Thyroid gland (tissue), 4 donors: ENCODE data around the gene FBXL20. TPM values are rescaled to one million over a fixed set of nuclear protein-coding genes. Genes with fewer than 3 reads are reported as not detected.

Experiments used
- DNase-seq, 2 donors: peaks; one replicate each; pipeline ENCODE4 v3.0.0-alpha.2; 2019
- H3K27ac ChIP-seq, 3 donors: fragments of 200-600 bp; sonication (generic); 1 replicate in 2 of 3; 2 replicates in 1 of 3; pipeline ENCODE4 v1.5.1; 2016 to 2019; ENCODE audit warnings: mild to moderate bottlenecking in 1 of 3, moderate library complexity in 1 of 3
- H3K27me3 ChIP-seq: fragments of 200-600 bp; sonication (generic); one replicate; pipeline ENCODE4 v1.5.1; 2019
- H3K36me3 ChIP-seq, 2 donors: fragments of 200-600 bp; sonication (generic); one replicate each; pipeline ENCODE4 v1.5.1; 2016 to 2019
- H3K4me1 ChIP-seq, 2 donors: fragments of 200-600 bp; sonication (generic); one replicate each; pipeline ENCODE4 v1.5.1; 2017 to 2019
- H3K4me3 ChIP-seq, 3 donors: fragments of 200-600 bp; sonication (generic); replicated peaks in 1 of 3; 1 replicate in 2 of 3; 2 replicates in 1 of 3; pipeline ENCODE4 v1.5.1; 2016; ENCODE audit warnings: mild to moderate bottlenecking in 1 of 3
- H3K9me3 ChIP-seq: fragments of 200-600 bp; sonication (generic); one replicate; pipeline ENCODE4 v1.5.1; 2017
- POLR2A ChIP-seq, 2 donors: fragments of 450-650 bp; IDR thresholded peaks; one replicate each; pipeline ENCODE4 v1.6.1; 2017; ENCODE audit warnings: antibody characterized with exemption in 2 of 2, mild to moderate bottlenecking in 2 of 2, moderate library complexity in 1 of 2
- WGBS, 2 donors: methylation state at CpG; one replicate each; pipeline ENCODE4 v1.1.5; 2017; 5-methylcytosine and 5-hydroxymethylcytosine counted together
- intact Hi-C: fragments of 100-400 bp; cut with DNase I; formaldehyde crosslinking; loops from one replicate; pipeline ENCODE4 v1.15.1; 2023
- total RNA-seq, 4 donors: library from RNA; depleted of rRNA; stranded (reverse); fragments of >200 nt; gene quantifications; one replicate each; pipeline ENCODE4 v1.2.3, GENCODE V29; 2016
- TF ChIP-seq, protein P1 (sequence below), 6 experiments: fragments of 200-600 bp in 3 of 6; fragments of 450-650 bp in 3 of 6; sonication (generic) in 3 of 6; IDR thresholded peaks; one replicate each; pipeline ENCODE4 v1.5.1; 2016 to 2019; ENCODE audit warnings: antibody characterized with exemption in 6 of 6, mild to moderate bottlenecking in 2 of 6, inconsistent platforms in 1 of 6, moderate library complexity in 1 of 6

The FBXL20 gene
- total RNA-seq, 4 donors from 2014 or later, result 17.2 to 27.7 (median 22.2) TPM

- peaks cover 7 to 8% of the 10 kb centered on the region in 2 donors for H3K36me3 ChIP-seq
- WGBS, 2 donors, result 4 to 25% methylated on average over 2 to 29 of the region's 39 CpGs
- peak in 1 of 2 donors; percentile 43 for TF ChIP-seq POLR2A (IDR thresholded peaks at IDR 0.05)
- TF ChIP-seq, protein P1, sequence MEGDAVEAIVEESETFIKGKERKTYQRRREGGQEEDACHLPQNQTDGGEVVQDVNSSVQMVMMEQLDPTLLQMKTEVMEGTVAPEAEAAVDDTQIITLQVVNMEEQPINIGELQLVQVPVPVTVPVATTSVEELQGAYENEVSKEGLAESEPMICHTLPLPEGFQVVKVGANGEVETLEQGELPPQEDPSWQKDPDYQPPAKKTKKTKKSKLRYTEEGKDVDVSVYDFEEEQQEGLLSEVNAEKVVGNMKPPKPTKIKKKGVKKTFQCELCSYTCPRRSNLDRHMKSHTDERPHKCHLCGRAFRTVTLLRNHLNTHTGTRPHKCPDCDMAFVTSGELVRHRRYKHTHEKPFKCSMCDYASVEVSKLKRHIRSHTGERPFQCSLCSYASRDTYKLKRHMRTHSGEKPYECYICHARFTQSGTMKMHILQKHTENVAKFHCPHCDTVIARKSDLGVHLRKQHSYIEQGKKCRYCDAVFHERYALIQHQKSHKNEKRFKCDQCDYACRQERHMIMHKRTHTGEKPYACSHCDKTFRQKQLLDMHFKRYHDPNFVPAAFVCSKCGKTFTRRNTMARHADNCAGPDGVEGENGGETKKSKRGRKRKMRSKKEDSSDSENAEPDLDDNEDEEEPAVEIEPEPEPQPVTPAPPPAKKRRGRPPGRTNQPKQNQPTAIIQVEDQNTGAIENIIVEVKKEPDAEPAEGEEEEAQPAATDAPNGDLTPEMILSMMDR (IDR thresholded peaks at IDR 0.05), result no peak
- peak; percentile 83 to 85 for DNase-seq
- H3K4me3 ChIP-seq, result peak overlapping the region in 1 of 3 donors; percentile 31
- peak overlapping the region in 2 of 3 donors; percentile 5 to 58 for H3K27ac ChIP-seq
- intact Hi-C loops, result loop anchor here (5.0 kb wide), 1 partner anchor 33 kb away; no protein-coding TSS in a partner anchor
- no peaks in the 10 kb centered on the region for H3K9me3 ChIP-seq
- H3K27me3 ChIP-seq, result no peaks in the 10 kb centered on the region
- H3K4me1 ChIP-seq, result peaks cover 29 to 52% of the 10 kb centered on the region in 2 donors
These were observed 191.9 kb downstream of the FBXL20 start for GRCh38 chr17:39209317-39210092.

GRCh38 chr17:39208893-39209292, 192.5 kb downstream of the FBXL20 start:
- 32 to 41% methylated on average over 7 to 8 of the region's 8 CpGs for WGBS, 2 donors
- Histone ChIP-seq H3K27ac (peak overlapping the region in 2 of 3 donors; percentile 12 to 58), H3K9me3 (no peaks in the 10 kb centered on the region), H3K27me3 (no peaks in the 10 kb centered on the region), H3K36me3 (peaks cover 14% of the 10 kb centered on the region in 2 donors), H3K4me1 (peaks cover 29 to 52% of the 10 kb centered on the region in 2 donors), H3K4me3 (no peak overlapping the region)
- no peak for TF ChIP-seq POLR2A (IDR thresholded peaks at IDR 0.05)
- intact Hi-C loops, result loop anchor here (5.0 kb wide), 1 partner anchor 33 kb away; no protein-coding TSS in a partner anchor
- peak; percentile 86 to 87 for DNase-seq

DNA sequence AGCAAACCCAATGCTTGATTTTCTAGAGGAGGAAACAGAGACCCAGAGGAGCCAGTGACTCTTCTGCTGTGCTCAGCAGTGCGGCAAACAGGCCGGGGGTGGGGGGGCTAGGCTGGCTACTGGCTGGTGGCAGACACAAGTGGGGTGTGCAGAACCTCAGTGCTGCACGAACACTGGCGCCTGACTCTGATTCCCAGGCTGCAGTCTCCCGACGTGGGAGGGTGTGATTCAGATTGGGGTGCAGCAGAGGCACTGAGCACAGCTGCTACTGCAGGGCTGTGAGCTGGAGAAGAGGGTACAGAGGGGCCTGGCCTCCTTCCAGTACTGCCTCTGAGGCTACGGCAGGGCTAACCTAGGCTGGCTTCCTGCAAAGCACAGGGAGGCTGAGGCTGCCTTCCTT, 193.3 kb downstream of the FBXL20 start:
- 42 to 48% methylated on average over 5 to 6 of the region's 7 CpGs for WGBS, 2 donors
- no peaks in the 10 kb centered on the region for H3K27me3 ChIP-seq
- H3K4me1 ChIP-seq, result peaks cover 29 to 49% of the 10 kb centered on the region in 2 donors
- peaks cover 21% of the 10 kb centered on the region in 2 donors for H3K36me3 ChIP-seq
- TF ChIP-seq, protein P1 (IDR thresholded peaks at IDR 0.05), result no peak
- TF ChIP-seq POLR2A (IDR thresholded peaks at IDR 0.05), result no peak
- H3K9me3 ChIP-seq, result no peaks in the 10 kb centered on the region
- H3K4me3 ChIP-seq, result no peak overlapping the region
- intact Hi-C loops, result loop anchor here (5.0 kb wide), 1 partner anchor 34 kb away; no protein-coding TSS in a partner anchor
- peak overlapping the region in 1 of 3 donors; percentile 58 for H3K27ac ChIP-seq
- DNase-seq, result peak; percentile 36 to 41

DNA sequence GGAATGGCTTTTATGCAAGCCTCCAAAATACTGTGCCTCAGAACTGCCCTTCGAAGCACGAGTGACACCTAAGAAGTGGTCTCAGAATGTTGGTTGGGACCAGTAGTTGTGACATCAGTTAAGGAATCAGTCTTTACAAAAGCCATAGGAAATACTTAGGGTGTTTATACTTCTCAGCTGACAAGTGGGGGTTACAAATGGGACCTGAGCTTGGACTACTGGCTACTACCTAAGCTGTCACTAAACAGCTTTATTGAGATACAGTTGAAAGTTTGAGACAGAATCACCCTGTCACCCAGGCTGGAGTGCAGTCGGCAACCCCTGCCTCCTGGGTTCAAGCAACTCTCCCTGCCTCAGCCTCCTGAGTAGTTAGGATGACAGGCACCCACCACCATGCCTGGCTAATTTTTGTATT, 196.3 kb downstream of the FBXL20 start:
- peaks cover 38 to 41% of the 10 kb centered on the region in 2 donors for H3K36me3 ChIP-seq
- no peak overlapping the region for H3K27ac ChIP-seq
- WGBS, 2 donors, result 87 to 89% methylated on average over 3 of the region's 3 CpGs
- intact Hi-C loops, result loop anchor here (5.0 kb wide), 1 partner anchor 37 kb away; no protein-coding TSS in a partner anchor
- no peak overlapping the region for H3K4me3 ChIP-seq
- TF ChIP-seq POLR2A (IDR thresholded peaks at IDR 0.05), result no peak
- TF ChIP-seq, protein P1 (IDR thresholded peaks at IDR 0.05), result no peak
- H3K9me3 ChIP-seq, result no peaks in the 10 kb centered on the region
- H3K4me1 ChIP-seq, result peaks cover 28 to 46% of the 10 kb centered on the region in 2 donors
- no peaks in the 10 kb centered on the region for H3K27me3 ChIP-seq
- no peak for DNase-seq

- Histone ChIP-seq H3K27ac (no peak overlapping the region), H3K4me1 (peaks cover 24 to 41% of the 10 kb centered on the region in 2 donors), H3K4me3 (no peak overlapping the region), H3K9me3 (no peaks in the 10 kb centered on the region), H3K36me3 (peaks cover 38 to 41% of the 10 kb centered on the region in 2 donors), H3K27me3 (no peaks in the 10 kb centered on the region)
- intact Hi-C loops, result no loop called here
- DNase-seq, result no peak
- TF ChIP-seq, protein P1 (IDR thresholded peaks at IDR 0.05), result no peak
- no peak for TF ChIP-seq POLR2A (IDR thresholded peaks at IDR 0.05)
- 88 to 93% methylated on average over 8 of the region's 8 CpGs for WGBS, 2 donors
These were observed 197.2 kb downstream of the FBXL20 start for GRCh38 chr17:39204245-39204644.

Other genes with a start within 250 kb of the FBXL20 start
- gene PLXDC1, start 250.0 kb downstream of the FBXL20 start, total RNA-seq, result 10 to 100 TPM in 1 of 4 donors, 1 to 10 TPM in 3; 1.8 to 13.4 (median 6.4) TPM
- gene ARL5C, start 235.5 kb downstream of the FBXL20 start, total RNA-seq, result not detected
- gene CACNB1, start 204.0 kb downstream of the FBXL20 start, total RNA-seq, result 10 to 100 TPM in 1 of 4 donors, 1 to 10 TPM in 3; 5.8 to 10.1 (median 7.8) TPM
- gene RPL19, start 201.3 kb downstream of the FBXL20 start, total RNA-seq, result 1,000 to 10,000 TPM; 2,008 to 3,549 (median 2,319) TPM
- gene STAC2, start 175.7 kb downstream of the FBXL20 start, total RNA-seq, result not detected
- gene MED1, start 49.6 kb upstream of the FBXL20 start, total RNA-seq, result 10 to 100 TPM; 22.4 to 29.6 (median 25.0) TPM
- 10 to 100 TPM; 46.1 to 71.6 (median 50.6) TPM for gene CDK12, start 59.9 kb upstream of the FBXL20 start, total RNA-seq
- gene NEUROD2, start 206.3 kb upstream of the FBXL20 start, total RNA-seq, result not detected
- gene PPP1R1B, start 225.3 kb upstream of the FBXL20 start, total RNA-seq, result 1 to 10 TPM in 1 of 4 donors, not detected in 3; 1.2 TPM
- 10 to 100 TPM; 44.5 to 73.6 (median 53.0) TPM for gene STARD3, start 235.5 kb upstream of the FBXL20 start, total RNA-seq